Transverse colon (tissue), 4 donors: ENCODE results near the gene ATP11A. TPM values are rescaled to one million over a fixed set of nuclear protein-coding genes. Genes with fewer than 3 reads are reported as not detected.
"Not testable (repeated sequence)": the region's sequence is repeated elsewhere in the genome, so short reads cannot be mapped to it uniquely, and the experiment has no call there.

ENCODE experiments used
- DNase-seq: peaks from one replicate; pipeline ENCODE4 v3.0.0-alpha.2; 2019
- H3K27ac ChIP-seq, 4 donors: fragments of 200-600 bp; sonication (generic); 2 replicates each; pipeline ENCODE4 v1.5.1; 2016 to 2018; ENCODE audit warnings: inconsistent platforms in 4 of 4
- H3K27me3 ChIP-seq: fragments of 200-600 bp; sonication (generic); 2 replicates; pipeline ENCODE4 v1.5.1; 2017; ENCODE audit warnings: inconsistent platforms
- H3K36me3 ChIP-seq, 4 donors: fragments of 200-600 bp; sonication (generic); 2 replicates each; pipeline ENCODE4 v1.5.1; 2017 to 2019; ENCODE audit warnings: inconsistent platforms in 4 of 4
- H3K4me1 ChIP-seq, 4 donors: fragments of 200-600 bp; sonication (generic); 2 replicates each; pipeline ENCODE4 v1.5.1; 2017 to 2020; ENCODE audit warnings: inconsistent platforms in 4 of 4
- H3K4me3 ChIP-seq, 4 donors: fragments of 200-600 bp; sonication (generic); 1 replicate in 1 of 4; 2 replicates in 3 of 4; pipeline versions ENCODE4 v1.5.1 to v1.6.1; 2017 to 2019; ENCODE audit warnings: inconsistent platforms in 4 of 4
- H3K9me3 ChIP-seq, 2 donors: fragments of 200-600 bp; sonication (generic); 2 replicates each; pipeline ENCODE4 v1.5.1; 2017 to 2019; ENCODE audit warnings: inconsistent platforms in 2 of 2
- EP300 ChIP-seq: sonication (generic); formaldehyde crosslinking; IDR thresholded peaks from one replicate; pipeline ENCODE4 v1.6.1; 2017; ENCODE audit warnings: antibody characterized with exemption, low read depth
- POLR2A ChIP-seq: fragments of 450-650 bp; IDR thresholded peaks from one replicate; pipeline ENCODE4 v1.6.1; 2016; ENCODE audit warnings: antibody characterized with exemption, mild to moderate bottlenecking, moderate library complexity
- POLR2AphosphoS5 ChIP-seq, 3 donors: sonication (generic); formaldehyde crosslinking; IDR thresholded peaks; one replicate each; pipeline ENCODE4 v1.6.1; 2016; ENCODE audit warnings: antibody characterized with exemption in 3 of 3
- WGBS, 2 donors: methylation state at CpG; one replicate each; pipeline ENCODE4 v1.1.5; 2018; ENCODE audit warnings: low coverage in 1 of 2; 5-methylcytosine and 5-hydroxymethylcytosine counted together
- in situ Hi-C, 4 donors: fragments of 200-750 bp; cut with MboI; loops; one replicate each; pipeline versions ENCODE4 v1.15.0 to v1.15.1; 2017; ENCODE audit warnings: low sequenced_read_pairs in 3 of 4, low pct_ligation_motif_present in 1 of 4, low pct_unique_long_range_greater_than_20kb in 1 of 4
- intact Hi-C: fragments of 100-400 bp; cut with DNase I; formaldehyde crosslinking; loops from one replicate; pipeline ENCODE4 v1.15.1; 2023; ENCODE audit warnings: low total_unique reads
- total RNA-seq, 4 donors: library from RNA; depleted of rRNA; stranded (reverse); fragments of >200 nt; gene quantifications; one replicate each; pipeline ENCODE4 v1.1.0, GENCODE V29; 2016
- TF ChIP-seq, protein P1 (sequence below), 5 experiments: fragments of 200-600 bp in 3 of 5; fragments of 450-650 bp in 2 of 5; sonication (generic) in 3 of 5; IDR thresholded peaks; 1 replicate in 2 of 5; 2 replicates in 3 of 5; pipeline ENCODE4 v1.5.1; 2016 to 2017; ENCODE audit warnings: antibody characterized with exemption in 5 of 5, inconsistent platforms in 3 of 5, mild to moderate bottlenecking in 2 of 5, moderate library complexity in 1 of 5

ATP11A gene
- total RNA-seq, 4 donors from 2014 or later: 10.2 to 17.5 (median 13.3) TPM

DNA sequence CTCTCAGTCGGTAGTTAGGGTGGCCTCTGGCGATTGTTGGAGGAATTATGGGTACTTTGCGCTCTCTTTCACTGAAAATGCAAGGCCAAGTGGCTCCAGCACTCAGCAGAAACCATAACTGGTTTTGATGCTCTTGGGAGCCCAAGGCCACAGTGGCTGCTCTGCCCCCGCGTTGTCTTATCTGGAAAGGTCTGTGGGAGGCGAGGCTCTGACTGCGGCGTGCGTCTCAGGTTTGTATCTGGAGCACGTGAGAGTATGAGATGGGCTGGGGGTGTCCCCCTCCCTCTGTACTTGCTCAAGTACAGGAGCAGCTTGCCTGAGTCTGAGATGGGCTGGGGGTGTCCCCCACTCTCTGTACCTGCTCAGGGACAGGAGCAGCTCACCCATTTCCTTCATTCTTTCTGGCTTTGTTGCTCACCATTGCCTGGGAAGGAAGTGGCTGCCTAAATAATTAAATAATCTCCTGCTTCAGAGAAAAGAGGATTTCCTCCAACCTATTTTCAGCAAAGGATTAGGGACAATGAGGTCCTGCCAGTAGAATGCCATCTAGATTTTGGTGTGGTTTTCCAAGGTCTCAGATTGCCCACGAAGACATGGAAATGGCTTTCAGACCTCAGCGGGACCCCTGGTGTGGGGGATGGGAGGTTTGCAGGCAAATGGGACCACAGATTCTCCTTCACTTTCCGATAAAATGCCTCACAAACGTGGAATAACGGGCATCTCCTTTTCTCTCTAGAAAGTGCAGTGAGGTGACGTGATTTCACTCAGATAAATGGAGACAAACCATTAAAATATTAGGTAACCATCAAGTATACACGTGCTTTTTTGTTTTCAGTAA is 14.7 kb downstream of the ATP11A start:
- Histone ChIP-seq H3K27ac (no peak overlapping the region), H3K36me3 (no peaks in the 10 kb centered on the region), H3K4me1 (no peaks in the 10 kb centered on the region), H3K4me3 (no peak overlapping the region), H3K9me3 (no peaks in the 10 kb centered on the region), H3K27me3 (no peaks in the 10 kb centered on the region)
- 80 to 83% methylated on average over 1 to 17 of the region's 17 CpGs for WGBS, 2 donors
- intact Hi-C loops: loop anchor here (5.0 kb wide), 1 partner anchor 42 kb away; no protein-coding TSS in a partner anchor
- no peak for TF ChIP-seq POLR2A
- no peak for TF ChIP-seq EP300
- TF ChIP-seq POLR2AphosphoS5 (IDR thresholded peaks at IDR 0.05): no peak
- TF ChIP-seq, protein P1, sequence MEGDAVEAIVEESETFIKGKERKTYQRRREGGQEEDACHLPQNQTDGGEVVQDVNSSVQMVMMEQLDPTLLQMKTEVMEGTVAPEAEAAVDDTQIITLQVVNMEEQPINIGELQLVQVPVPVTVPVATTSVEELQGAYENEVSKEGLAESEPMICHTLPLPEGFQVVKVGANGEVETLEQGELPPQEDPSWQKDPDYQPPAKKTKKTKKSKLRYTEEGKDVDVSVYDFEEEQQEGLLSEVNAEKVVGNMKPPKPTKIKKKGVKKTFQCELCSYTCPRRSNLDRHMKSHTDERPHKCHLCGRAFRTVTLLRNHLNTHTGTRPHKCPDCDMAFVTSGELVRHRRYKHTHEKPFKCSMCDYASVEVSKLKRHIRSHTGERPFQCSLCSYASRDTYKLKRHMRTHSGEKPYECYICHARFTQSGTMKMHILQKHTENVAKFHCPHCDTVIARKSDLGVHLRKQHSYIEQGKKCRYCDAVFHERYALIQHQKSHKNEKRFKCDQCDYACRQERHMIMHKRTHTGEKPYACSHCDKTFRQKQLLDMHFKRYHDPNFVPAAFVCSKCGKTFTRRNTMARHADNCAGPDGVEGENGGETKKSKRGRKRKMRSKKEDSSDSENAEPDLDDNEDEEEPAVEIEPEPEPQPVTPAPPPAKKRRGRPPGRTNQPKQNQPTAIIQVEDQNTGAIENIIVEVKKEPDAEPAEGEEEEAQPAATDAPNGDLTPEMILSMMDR (IDR thresholded peaks at IDR 0.05): no peak
- in situ Hi-C loops: no loop called here
- DNase-seq: peak; percentile 4

- Histone ChIP-seq H3K4me3 (no peak overlapping the region), H3K4me1 (no peaks in the 10 kb centered on the region), H3K9me3 (no peaks in the 10 kb centered on the region), H3K36me3 (no peaks in the 10 kb centered on the region), H3K27ac (no peak overlapping the region), H3K27me3 (no peaks in the 10 kb centered on the region)
- in situ Hi-C loops (no loop called here), intact Hi-C loops (no loop called here)
- WGBS, 2 donors: 92 to 93% methylated on average over 5 to 17 of the region's 17 CpGs
- DNase-seq: peak; percentile 5
- TF ChIP-seq POLR2AphosphoS5 (IDR thresholded peaks at IDR 0.05) (no peak), POLR2A (no peak), EP300 (no peak)
- TF ChIP-seq, protein P1 (IDR thresholded peaks at IDR 0.05): no peak
These were observed 15.4 kb downstream of the ATP11A start for GRCh38 chr13:112705286-112705685.

DNA sequence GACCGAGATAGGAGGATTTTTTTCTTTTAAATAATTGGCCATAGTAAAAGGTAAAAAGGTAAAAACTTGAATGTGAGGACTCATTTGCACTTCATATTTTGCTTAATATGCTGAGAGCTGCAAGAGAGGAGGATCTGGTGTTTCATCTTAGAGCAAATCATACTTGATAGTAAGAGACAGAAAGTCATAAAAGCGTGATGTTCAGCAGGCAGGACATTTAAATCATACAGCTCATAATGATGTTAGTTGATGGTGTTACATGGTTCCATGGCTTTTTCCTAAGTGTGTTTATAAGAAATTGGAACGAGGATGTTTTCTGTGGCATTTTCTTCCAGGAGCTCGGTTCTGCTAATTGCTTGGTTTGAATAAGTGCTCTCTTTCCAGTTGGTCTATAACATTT is 16.3 kb downstream of the ATP11A start:
- TF ChIP-seq, protein P1 (IDR thresholded peaks at IDR 0.05): no peak
- TF ChIP-seq EP300 (no peak), POLR2A (no peak), POLR2AphosphoS5 (IDR thresholded peaks at IDR 0.05) (no peak)
- 73 to 100% methylated on average over 4 of the region's 4 CpGs for WGBS, 2 donors
- intact Hi-C loops: no loop called here

GRCh38 chr13:112708560-112709240 is 18.9 kb downstream of the ATP11A start:
- DNase-seq: no peak
- Histone ChIP-seq H3K36me3 (no peaks in the 10 kb centered on the region), H3K9me3 (no peaks in the 10 kb centered on the region), H3K4me3 (no peak overlapping the region), H3K4me1 (peaks cover 17 to 21% (median 18%) of the 10 kb centered on the region in 4 donors), H3K27me3 (no peaks in the 10 kb centered on the region), H3K27ac (no peak overlapping the region)
- TF ChIP-seq EP300: no peak
- TF ChIP-seq POLR2AphosphoS5 (IDR thresholded peaks at IDR 0.05): no peak
- TF ChIP-seq, protein P1 (IDR thresholded peaks at IDR 0.05): no peak
- TF ChIP-seq POLR2A: no peak
- in situ Hi-C loops (no loop called here), intact Hi-C loops (no loop called here)
- WGBS, 2 donors: 83 to 93% methylated on average over 7 to 11 of the region's 11 CpGs

More for the DNA sequence above, 16.3 kb downstream of the ATP11A start:
- no peak for DNase-seq
- H3K4me1 ChIP-seq: peaks cover 3 to 5% (median 5%) of the 10 kb centered on the region in 4 donors
- no peaks in the 10 kb centered on the region for H3K27me3 ChIP-seq
- no peaks in the 10 kb centered on the region for H3K36me3 ChIP-seq
- H3K9me3 ChIP-seq: no peaks in the 10 kb centered on the region
- H3K27ac ChIP-seq: no peak overlapping the region
- no peak overlapping the region for H3K4me3 ChIP-seq
- in situ Hi-C loops: no loop called here

DNA sequence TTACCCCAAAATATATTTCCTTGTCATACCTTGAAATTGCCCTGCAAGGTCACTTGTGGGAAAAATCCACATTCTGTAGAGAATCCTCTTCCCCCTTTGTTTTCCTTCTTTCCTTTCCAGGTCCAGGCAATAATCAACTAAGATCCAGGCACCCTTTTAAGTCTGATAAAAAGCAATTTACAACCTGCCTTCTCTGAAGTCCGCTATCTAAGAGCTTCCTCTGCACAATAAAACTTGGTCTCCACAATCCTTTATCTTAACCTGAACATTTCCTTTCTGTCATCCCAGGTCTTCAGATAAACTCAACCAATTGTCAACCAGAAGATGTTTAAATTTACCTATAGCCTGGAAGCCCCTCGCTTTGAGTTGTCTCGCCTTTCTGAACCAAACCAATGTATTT is 19.5 kb downstream of the ATP11A start:
- 90 to 94% methylated on average over 3 of the region's 3 CpGs for WGBS, 2 donors
- H3K9me3 ChIP-seq, H3K27me3 ChIP-seq, in situ Hi-C loops, H3K36me3 ChIP-seq, DNase-seq, H3K27ac ChIP-seq, H3K4me3 ChIP-seq, intact Hi-C loops: not testable (repeated sequence)
- peaks cover 17 to 21% (median 18%) of the 10 kb centered on the region in 4 donors for H3K4me1 ChIP-seq
